Activated T-helper 1 cell treated with anti-CD3 and anti-CD28 coated beads, Interleukin-2, amount 50 U/mL, for 16 hours (primary cell): ENCODE data around the gene IGFBP2.

Source experiments
- DNase-seq, 2 donors: peaks; one replicate each; pipeline ENCODE4 v3.0.0-alpha.2; 2020; ENCODE audit warnings: low read depth in 1 of 2, low spot score in 1 of 2

IGFBP2 gene

GRCh38 chr2:216636551-216637450 lies 3.6 kb downstream of the IGFBP2 start:
- no peak for DNase-seq

GRCh38 chr2:216637472-216637871 lies 4.3 kb downstream of the IGFBP2 start:
- no peak for DNase-seq

GRCh38 chr2:216643986-216644659 lies 10.9 kb downstream of the IGFBP2 start:
- DNase-seq = no peak

- DNase-seq = no peak
These were observed 11.8 kb downstream of the IGFBP2 start for GRCh38 chr2:216644842-216645635.

- DNase-seq = no peak
These were observed 12.4 kb downstream of the IGFBP2 start for GRCh38 chr2:216645636-216645950.

- DNase-seq = no peak
These were observed 12.9 kb downstream of the IGFBP2 start for GRCh38 chr2:216646116-216646515.

- DNase-seq = no peak
These were observed 14.9 kb downstream of the IGFBP2 start for GRCh38 chr2:216648105-216648504.

- DNase-seq = no peak
These were observed 16.4 kb downstream of the IGFBP2 start for GRCh38 chr2:216649574-216649973.

- no peak for DNase-seq
These were observed 17.5 kb downstream of the IGFBP2 start for GRCh38 chr2:216650626-216651257.

- DNase-seq = no peak
These were observed 18.2 kb downstream of the IGFBP2 start for GRCh38 chr2:216651351-216651881.

GRCh38 chr2:216652566-216652965 lies 19.3 kb downstream of the IGFBP2 start:
- DNase-seq = no peak

- no peak for DNase-seq
These were observed 20.0 kb downstream of the IGFBP2 start for GRCh38 chr2:216653093-216653799.

- no peak for DNase-seq
These were observed 20.7 kb downstream of the IGFBP2 start for GRCh38 chr2:216653931-216654365.

- no peak for DNase-seq
These were observed 21.4 kb downstream of the IGFBP2 start for GRCh38 chr2:216654528-216655052.

GRCh38 chr2:216657086-216657855 lies 24.1 kb downstream of the IGFBP2 start:
- DNase-seq = no peak

- no peak for DNase-seq
These were observed 24.8 kb downstream of the IGFBP2 start for GRCh38 chr2:216657980-216658379.

GRCh38 chr2:216658757-216659156 lies 25.5 kb downstream of the IGFBP2 start:
- DNase-seq = no peak

GRCh38 chr2:216659276-216659675 lies 26.1 kb downstream of the IGFBP2 start:
- DNase-seq = no peak

- no peak for DNase-seq
These were observed 27.3 kb downstream of the IGFBP2 start for GRCh38 chr2:216660496-216660895.
